Measurements from ENCODE around the gene HK3.

DNA sequence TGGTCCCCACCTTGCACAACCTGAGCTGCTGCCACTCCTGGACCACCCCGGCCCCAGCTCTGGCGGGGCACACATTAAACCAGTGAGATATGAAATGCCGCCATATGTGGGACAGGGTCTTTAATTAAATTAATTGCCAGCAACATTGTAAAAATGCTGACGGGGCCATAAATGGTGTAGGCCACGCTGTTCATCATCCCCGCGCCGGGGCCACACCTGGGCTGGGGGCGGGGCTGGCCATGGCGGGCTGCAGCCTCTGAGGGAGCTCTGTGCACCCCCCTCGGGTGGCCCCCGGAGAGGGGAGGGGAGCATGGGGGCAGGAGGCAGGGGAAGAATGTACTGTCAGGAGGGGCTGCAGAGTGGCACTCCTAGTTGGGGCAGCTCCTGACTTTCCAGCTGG, 47.8 kb downstream of the HK3 start:
- TF ChIP-seq, protein P1, sequence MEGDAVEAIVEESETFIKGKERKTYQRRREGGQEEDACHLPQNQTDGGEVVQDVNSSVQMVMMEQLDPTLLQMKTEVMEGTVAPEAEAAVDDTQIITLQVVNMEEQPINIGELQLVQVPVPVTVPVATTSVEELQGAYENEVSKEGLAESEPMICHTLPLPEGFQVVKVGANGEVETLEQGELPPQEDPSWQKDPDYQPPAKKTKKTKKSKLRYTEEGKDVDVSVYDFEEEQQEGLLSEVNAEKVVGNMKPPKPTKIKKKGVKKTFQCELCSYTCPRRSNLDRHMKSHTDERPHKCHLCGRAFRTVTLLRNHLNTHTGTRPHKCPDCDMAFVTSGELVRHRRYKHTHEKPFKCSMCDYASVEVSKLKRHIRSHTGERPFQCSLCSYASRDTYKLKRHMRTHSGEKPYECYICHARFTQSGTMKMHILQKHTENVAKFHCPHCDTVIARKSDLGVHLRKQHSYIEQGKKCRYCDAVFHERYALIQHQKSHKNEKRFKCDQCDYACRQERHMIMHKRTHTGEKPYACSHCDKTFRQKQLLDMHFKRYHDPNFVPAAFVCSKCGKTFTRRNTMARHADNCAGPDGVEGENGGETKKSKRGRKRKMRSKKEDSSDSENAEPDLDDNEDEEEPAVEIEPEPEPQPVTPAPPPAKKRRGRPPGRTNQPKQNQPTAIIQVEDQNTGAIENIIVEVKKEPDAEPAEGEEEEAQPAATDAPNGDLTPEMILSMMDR (IDR thresholded peaks at IDR 0.05; ENCODE audit: low read depth, low read length), result no peak
- no peak for TF ChIP-seq EZH2phosphoT487 (IDR thresholded peaks at IDR 0.05; ENCODE audit: low read depth)

Data from OCI-LY3 (cell line).